HG03039 (cell line): ENCODE data around the gene CCR7.

ENCODE experiments used
- ATAC-seq: cut with Tn5 transposase; IDR thresholded peaks from one replicate; pipeline ENCODE4 v1.9.1; 2021; ENCODE audit warnings: mild to moderate bottlenecking, moderate library complexity; ENCODE audit not compliant: unreplicated experiment

Gene CCR7

DNA sequence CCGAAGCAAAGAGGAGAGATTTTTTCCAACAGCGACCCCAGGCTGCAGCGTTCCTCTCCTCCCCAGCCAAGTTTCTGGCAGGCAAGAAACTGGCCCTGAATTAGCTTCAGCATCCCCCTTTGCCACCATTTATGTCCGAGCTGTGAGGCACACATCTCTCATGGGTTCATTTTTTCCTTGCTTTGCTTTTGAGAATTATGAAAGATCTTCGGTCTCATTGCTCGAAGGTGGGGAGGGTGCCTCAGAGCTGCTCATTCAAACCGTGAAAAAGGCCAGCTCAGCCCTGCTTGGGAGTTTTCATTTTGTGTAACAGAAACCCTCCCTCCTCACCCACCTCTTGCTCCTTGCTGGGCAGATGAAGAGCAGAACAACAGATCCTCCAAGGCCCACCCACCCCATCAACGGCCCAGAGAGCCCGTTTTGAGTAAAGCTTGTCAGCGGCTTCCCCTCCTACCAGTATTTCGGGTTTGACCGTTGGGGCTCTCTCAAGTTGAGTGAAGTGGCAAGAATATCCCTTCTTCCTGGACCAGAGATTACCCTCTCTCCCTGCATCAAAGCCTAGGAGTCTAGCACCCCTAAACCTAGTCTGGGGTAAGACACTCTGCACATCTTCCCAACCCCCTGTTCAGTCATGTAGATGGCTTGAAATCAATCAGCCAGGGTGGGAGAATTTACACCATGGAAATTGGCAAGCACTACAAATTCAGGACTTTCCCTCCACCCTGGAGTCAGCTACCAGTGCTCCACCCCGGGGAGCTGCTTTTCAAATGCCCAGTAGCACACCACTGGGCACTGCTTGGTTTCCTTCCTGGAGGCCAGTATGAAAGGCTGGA is 1.8 kb downstream of the CCR7 start:
- no peak for ATAC-seq

DNA sequence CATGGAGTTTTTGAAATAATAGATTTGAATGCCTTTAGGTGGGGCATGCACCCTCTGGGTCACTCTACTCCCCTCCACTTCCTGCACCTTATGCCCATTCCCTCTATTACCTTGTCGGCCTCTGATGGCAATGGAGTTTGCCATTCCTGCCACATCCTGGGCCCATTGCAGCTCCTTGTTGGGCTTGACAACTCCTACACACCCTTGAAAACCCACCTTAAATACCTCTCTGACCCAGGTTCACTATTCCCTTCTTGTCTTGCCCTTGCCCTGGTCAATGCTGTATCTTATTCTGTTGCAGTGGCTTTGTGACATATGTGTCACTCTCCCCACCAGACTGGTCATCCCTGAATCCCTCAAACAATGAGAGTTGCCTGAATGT is 2.4 kb downstream of the CCR7 start:
- no peak for ATAC-seq

DNA sequence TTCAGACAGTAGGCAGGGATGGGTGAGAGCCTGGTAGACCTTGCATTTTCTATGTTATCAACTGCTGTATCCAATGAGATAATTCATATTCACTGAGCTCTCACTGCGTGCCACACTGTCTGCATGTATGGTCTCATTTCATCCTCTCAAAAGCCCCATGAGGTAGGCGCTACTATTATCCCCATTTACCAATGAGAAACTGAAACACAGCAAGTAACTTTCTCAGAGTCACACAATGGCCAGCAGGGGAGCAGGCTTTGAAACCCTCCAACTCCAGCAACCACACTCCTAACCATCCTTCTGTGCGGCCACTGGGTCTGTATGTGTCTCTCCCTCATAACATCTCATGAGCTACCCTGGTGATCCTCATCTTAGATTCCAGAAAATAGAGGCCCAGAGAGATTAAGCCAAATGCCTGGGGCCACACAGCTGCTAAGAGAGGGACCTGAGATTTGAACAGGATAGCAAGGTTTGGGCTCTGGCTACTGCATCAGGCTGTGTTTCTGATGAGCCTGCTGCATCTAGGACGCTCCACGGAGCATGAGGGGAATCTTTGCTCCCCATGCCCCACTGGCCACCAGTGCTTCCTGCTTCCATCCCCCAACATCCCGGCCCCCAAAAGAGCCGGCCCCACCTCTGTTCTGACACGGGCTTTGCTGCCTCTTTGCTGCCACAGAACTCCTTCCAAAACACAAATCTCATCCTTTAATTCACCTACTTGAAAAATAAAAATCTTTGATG is 3.2 kb downstream of the CCR7 start:
- ATAC-seq, result peak; percentile 29

DNA sequence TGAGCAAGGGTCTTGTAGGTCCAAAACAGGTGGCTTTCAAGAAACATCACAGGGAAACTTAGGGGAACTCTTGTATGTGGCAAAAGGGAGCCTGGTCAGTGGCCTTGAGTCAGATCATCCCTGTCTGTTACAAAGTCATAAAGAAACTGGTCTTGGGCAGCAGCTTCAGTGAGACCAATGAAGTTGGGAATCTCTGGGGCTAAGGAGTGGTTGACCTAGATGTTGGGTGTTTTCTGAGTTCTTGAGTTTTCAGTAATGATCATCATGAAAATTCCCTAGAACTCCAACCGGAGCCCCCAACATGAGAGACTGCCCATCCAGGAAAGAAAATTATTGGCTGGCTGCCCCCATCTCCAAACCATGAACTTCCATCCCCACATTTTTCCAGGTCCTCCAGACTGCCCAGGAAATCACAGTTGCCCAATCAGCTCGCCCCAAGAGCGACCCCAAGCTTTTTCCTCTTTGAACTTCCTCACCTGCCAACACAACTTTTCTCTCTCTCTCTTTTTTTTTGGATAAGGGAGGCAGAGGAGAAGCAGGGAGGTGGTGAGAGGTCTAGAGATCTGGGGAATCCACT is 3.9 kb downstream of the CCR7 start:
- no peak for ATAC-seq

- no peak for ATAC-seq
Measured at GRCh38 chr17:40560592-40561293, 4.5 kb downstream of the CCR7 start.

DNA sequence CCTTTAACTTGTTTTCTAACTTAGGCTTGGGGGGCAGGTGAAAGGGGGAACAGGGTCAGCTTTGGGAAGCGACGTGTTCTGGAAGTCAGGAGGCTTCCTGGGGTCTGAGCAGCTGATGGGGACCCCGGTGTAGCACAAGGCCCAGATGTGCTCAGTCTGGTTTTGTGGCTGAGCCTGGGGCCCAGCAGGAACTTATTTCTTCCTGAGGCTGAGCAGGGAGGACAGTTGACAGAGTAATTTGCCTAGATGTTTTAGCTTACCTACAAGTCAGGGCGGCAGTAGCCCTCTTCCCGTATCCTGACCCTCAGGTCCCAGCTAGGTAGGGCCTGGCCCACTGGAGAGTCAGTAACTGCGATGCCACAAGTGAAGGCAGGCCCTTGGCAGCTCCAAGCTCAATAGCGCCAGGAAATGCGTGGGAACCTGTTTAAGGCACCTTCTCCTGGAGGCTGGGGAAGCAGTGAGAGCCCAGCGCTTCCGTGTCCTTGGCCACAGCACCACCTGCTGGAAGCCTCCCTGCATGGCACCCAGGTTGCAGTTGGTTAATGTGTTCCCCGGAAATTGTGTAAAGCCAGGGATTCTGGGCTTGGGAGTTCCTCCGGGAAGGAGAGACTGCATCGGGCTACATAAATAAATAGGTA is 5.2 kb downstream of the CCR7 start:
- ATAC-seq, result no peak

DNA sequence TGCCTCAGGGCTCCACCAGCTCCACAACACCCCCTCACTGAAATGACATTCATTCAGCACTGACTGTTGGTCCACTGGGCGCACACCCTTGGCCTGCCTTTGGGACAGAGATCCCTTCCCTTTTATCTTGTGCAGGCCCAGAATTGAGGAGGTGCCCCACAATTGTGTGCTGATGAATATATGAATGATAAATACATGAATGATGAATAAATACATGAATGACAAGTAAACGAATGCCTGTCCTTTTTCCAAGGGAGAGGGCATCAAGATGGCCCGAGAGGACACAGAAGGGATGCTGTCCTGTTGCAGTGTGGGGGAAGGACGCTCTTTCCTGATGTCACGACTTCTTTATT is 5.7 kb downstream of the CCR7 start:
- no peak for ATAC-seq

- ATAC-seq, result no peak
Measured at GRCh38 chr17:40558890-40559563, 6.2 kb downstream of the CCR7 start.

GRCh38 chr17:40558300-40558889 is 6.9 kb downstream of the CCR7 start:
- ATAC-seq, result no peak

DNA sequence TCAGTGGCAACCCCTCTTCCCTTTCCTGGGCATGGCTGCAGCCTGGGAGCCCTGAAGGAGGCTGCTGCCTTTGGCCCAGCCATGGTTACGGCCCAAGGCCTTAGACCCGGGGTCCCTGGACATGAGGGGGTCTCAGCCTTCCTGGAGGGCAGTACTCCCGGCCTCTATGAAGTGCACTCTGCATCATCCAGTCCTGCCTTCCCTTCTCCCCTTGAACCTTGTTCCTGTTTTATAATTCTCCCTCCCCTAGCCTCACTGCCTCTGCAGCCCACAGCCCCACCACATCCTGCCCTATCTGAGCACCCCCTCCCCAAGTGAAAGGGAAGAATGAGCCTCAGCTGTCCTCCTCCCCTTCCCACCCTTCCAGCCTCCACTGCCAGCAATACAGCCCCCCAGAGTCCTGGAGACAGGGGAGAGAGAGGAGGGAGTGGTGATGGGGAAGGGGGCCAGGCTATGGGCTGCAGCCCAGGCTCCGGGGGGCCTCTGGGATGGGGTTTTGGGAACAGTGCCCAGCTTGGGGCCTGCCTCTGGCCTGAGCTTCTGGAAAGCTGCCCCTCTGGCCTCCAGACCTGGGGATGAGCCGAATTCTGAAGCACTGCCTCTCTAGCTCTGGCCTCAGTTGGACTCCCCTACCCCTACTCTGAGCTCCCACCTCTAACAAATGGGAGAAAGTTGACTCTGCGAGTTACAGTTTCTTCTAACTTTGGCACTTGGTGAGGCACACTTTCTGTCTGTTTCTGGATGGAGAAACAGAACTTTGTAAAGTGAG is 7.6 kb downstream of the CCR7 start:
- no peak for ATAC-seq

DNA sequence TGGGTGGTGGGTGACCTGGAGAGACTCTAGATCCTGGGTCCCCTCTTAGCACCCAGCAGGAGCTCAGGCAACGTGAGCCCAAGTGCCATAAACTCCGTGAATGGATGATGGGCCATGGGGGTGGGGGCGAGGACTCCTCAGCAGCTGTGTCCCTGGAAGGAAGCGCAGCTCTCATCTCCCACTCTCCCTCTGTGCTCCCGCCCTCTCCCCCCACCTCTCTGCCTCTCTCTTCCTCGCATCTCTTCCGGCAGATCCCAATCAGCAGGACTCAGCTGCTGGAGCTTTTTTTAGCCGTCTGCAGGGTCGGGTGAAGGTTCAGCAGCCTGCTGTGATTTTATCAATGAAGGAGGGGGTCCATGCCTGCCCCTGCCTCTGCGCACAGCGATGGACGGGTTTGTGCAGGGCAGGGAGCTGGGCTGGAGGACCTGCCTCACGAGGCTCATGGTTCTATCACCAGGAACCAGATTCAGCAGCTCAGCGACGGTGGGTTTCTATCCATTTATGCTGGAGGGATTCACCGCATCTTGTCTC is 8.3 kb downstream of the CCR7 start:
- no peak for ATAC-seq

DNA sequence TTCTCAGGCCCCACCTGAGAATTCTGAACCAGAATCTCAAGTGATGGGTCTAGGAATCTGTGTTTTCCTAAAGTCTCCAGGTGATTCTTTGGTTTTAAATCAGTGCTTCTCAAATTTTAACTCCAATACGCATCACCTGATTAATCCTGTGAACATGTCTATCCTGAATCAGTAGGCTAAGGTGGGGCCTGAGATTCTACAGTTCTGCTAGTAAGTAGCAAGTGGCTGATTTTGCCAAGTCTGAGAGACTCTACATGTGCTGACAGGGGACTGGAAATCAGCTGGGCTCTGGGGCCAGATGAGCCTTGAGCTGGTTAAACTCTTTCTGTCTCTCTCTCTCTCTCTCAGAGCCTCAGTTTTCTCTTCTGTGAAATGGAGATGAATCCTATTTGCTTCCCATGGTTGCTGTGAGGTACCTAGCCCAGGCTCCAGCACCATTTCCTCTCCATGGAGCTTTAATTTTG is 9.0 kb downstream of the CCR7 start:
- no peak for ATAC-seq

GRCh38 chr17:40555296-40556190 is 9.7 kb downstream of the CCR7 start:
- no peak for ATAC-seq

GRCh38 chr17:40554646-40555295 is 10.5 kb downstream of the CCR7 start:
- no peak for ATAC-seq

DNA sequence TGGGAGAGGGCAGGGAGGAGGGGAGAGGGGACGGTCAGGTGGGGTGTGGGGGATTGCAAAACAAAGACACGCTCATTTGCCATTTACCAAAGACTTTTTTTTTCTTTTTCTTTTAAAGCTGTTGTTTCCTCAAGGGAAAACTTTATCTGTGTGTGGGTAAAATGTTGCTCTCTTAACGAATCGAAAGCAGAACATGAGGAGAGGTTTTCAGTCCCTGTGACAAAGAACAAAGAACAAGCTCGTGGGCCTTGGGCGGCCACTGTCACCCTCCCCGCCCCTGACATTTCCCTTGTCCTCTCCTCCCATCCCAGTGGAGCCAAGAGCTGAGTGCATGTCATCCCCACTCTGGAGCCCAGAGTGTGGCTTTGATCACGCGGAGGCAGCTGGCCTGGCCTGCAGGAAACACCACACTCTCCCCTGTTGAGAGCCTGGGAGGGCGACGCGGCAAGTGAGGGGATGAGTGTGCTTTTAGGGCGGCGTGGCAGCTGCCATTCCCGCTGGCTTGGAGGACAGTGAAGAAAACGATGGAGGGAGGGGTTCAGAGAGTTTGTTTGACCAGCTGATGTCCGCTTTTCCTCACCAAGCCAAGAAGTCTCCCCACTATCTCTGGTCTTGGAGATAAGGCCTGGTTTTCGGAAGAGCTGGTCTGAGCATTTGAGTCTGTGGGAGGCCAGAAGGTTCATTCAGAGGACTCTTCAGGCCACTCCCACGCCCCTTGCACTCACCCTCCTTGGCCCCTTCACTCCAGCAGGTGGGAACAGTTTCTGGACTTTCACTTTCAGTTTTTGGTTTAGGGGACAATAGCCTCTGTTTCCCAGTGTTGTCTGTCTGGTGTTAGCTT is 11.4 kb downstream of the CCR7 start:
- no peak for ATAC-seq
